Heart right ventricle (tissue), 16 donors: ENCODE results near the gene AOX1. TPM values are rescaled to one million over a fixed set of nuclear protein-coding genes. Genes with fewer than 3 reads are reported as not detected.

Experiments used
- ATAC-seq, 8 donors: fragments of 200-7000 bp; cut with Tn5 transposase; one replicate each; pipeline ENCODE4 v1.9.1; 2020; ENCODE audit warnings: mild to moderate bottlenecking in 8 of 8, moderate library complexity in 8 of 8, moderate number of reproducible peaks in 1 of 8
- DNase-seq, 2 donors: peaks; one replicate each; pipeline ENCODE4 v3.0.0-alpha.2; 2020
- H3K27ac ChIP-seq, 10 donors: fragments of 200-600 bp; sonication (generic) in 2 of 10; one replicate each; pipeline versions ENCODE4 v1.5.0 to v1.8.0; 2020 to 2022; ENCODE audit warnings: mild to moderate bottlenecking in 3 of 10
- H3K27me3 ChIP-seq, 7 donors: fragments of 200-600 bp; one replicate each; pipeline ENCODE4 v1.8.0; 2021 to 2022; ENCODE audit warnings: mild to moderate bottlenecking in 2 of 7
- H3K36me3 ChIP-seq, 9 donors: fragments of 200-600 bp; sonication (generic) in 1 of 9; one replicate each; pipeline versions ENCODE4 v1.5.0 to v1.8.0; 2020 to 2022; ENCODE audit warnings: mild to moderate bottlenecking in 2 of 9
- H3K4me1 ChIP-seq, 9 donors: fragments of 200-600 bp; sonication (generic) in 1 of 9; one replicate each; pipeline versions ENCODE4 v1.5.0 to v1.8.0; 2020 to 2022; ENCODE audit warnings: mild to moderate bottlenecking in 4 of 9
- H3K4me3 ChIP-seq, 10 donors: fragments of 200-600 bp; sonication (generic) in 2 of 10; one replicate each; pipeline versions ENCODE4 v1.5.0 to v1.8.0; 2020 to 2022; ENCODE audit warnings: mild to moderate bottlenecking in 7 of 10, moderate library complexity in 2 of 10
- H3K9me3 ChIP-seq, 11 donors: fragments of 200-600 bp in 10 of 11; sonication (generic) in 2 of 11; one replicate each; pipeline versions ENCODE4 v1.5.0 to v1.8.0; 2013 to 2022; ENCODE audit warnings: mild to moderate bottlenecking in 2 of 11, control low read depth in 1 of 11, moderate library complexity in 1 of 11
- CTCF ChIP-seq, 9 donors: fragments of 200-600 bp; sonication (generic) in 2 of 9; IDR thresholded peaks; one replicate each; pipeline versions ENCODE4 v1.5.0 to v1.8.0; 2021 to 2022; ENCODE audit warnings: antibody characterized with exemption in 9 of 9, mild to moderate bottlenecking in 5 of 9, moderate library complexity in 1 of 9
- WGBS, 2 donors: extraction: QIAGEN DNeasy Blood & Tissue Kit; methylation state at CpG; one replicate each; pipeline ENCODE4 v1.1.7; 2013; ENCODE audit warnings: inconsistent platforms in 1 of 2; 5-methylcytosine and 5-hydroxymethylcytosine counted together
- intact Hi-C, 10 donors: fragments of 100-400 bp; cut with DNase I; formaldehyde crosslinking; loops; one replicate each; pipeline versions ENCODE4 v1.11.1 to v1.14.2; 2022
- polyA plus RNA-seq, 2 donors: library from polyadenylated mRNA; stranded (reverse); fragments of 200-250 nt; gene quantifications; one replicate each; pipeline ENCODE4 v1.2.3, GENCODE V29; 2013
- total RNA-seq, 10 donors: library from RNA; stranded (reverse); fragmentation: NEBNext Ultra II Directional in 3 of 10; extraction: Animal tissue kit (Norgen Biotek cat#: 25700) in 3 of 10; gene quantifications; one replicate each; pipeline versions ENCODE4 v1.2.1 to v1.2.4, GENCODE V29; 2021 to 2023
- donor health status: Arrhythmogenic right ventricular cardiomyopathy.
- donor health status: ischemic (EF 13 %, LVEDD 7.1; RV severe dilation, severe dysfunction).
- donor health status: healthy with polysubstance abuse.
- donor health status: DM: no; HTN: yes; CAD: no.
- donor health status: DM: no; HTN: no; CAD: no.
- donor health status: ischemic (EF 25% LVEDD 6.9; RV normal size, moderate dysfunction).
- donor health status: ischemic (EF 25% LVEDD 5.7; RV mildly dilated, moderate dysfunction).
- donor health status: healthy.
- donor health status: DM: yes; HTN: yes; CAD: no.
- donor health status: Ischemic cardiomyopathy.
- donor health status: ischemic (EF 35%, LVEDD 5.7; RV mildly dilated, moderate dysfunction).
- donor health status: nonischemic (EF 11% LVEDD 7.7; RV severe dilation, severe dysfunction).
- donor health status: DM: yes; HTN: yes; CAD: no.
- donor health status: PGD.
- donor health status: ischemic (EF 29% LVEDD 5.4; RV normal size, mild dysfunction).
- donor health status: nonischemic (EF 23%, LVEDD 6.1; RV moderate dilation, normal function).

Gene AOX1
- total and polyA plus RNA-seq, 12 donors, result 0.72 to 22.3 (median 2.6) TPM

GRCh38 chr2:200615247-200615646 lies 29.4 kb downstream of the AOX1 start:
- Histone ChIP-seq H3K36me3 (no peaks in the 10 kb centered on the region), H3K27me3 (no peaks in the 10 kb centered on the region), H3K27ac (no peak overlapping the region), H3K4me1 (peaks cover 0 to 14% (median 0%) of the 10 kb centered on the region in 9 donors), H3K9me3 (no peaks in the 10 kb centered on the region), H3K4me3 (no peak overlapping the region)
- intact Hi-C loops, result no loop called here
- WGBS, 2 donors, result 80 to 84% methylated on average over 1 of the region's 1 CpG
- no peak for TF ChIP-seq CTCF (IDR thresholded peaks at IDR 0.05)
- DNase-seq, result no peak
- ATAC-seq, result peak in 1 of 8 donors; percentile 70

- H3K4me3 ChIP-seq, result no peak overlapping the region
- H3K36me3 ChIP-seq, result no peaks in the 10 kb centered on the region
- DNase-seq (no peak), ATAC-seq (no peak)
- intact Hi-C loops, result no loop called here
- peaks cover 0 to 14% (median 0%) of the 10 kb centered on the region in 9 donors for H3K4me1 ChIP-seq
- 86 to 95% methylated on average over 5 of the region's 5 CpGs for WGBS, 2 donors
- H3K27ac ChIP-seq, result peak overlapping the region in 1 of 10 donors; percentile 33
- TF ChIP-seq CTCF (IDR thresholded peaks at IDR 0.05), result no peak
- H3K27me3 ChIP-seq, result no peaks in the 10 kb centered on the region
- no peaks in the 10 kb centered on the region for H3K9me3 ChIP-seq
Observed at GRCh38 chr2:200616193-200616592, 30.4 kb downstream of the AOX1 start.

GRCh38 chr2:200616656-200617055 lies 30.8 kb downstream of the AOX1 start:
- Histone ChIP-seq H3K36me3 (no peaks in the 10 kb centered on the region), H3K27ac (peak overlapping the region in 1 of 10 donors; percentile 33), H3K9me3 (no peaks in the 10 kb centered on the region), H3K4me1 (peaks cover 0 to 14% (median 0%) of the 10 kb centered on the region in 9 donors), H3K4me3 (no peak overlapping the region), H3K27me3 (no peaks in the 10 kb centered on the region)
- 79 to 90% methylated on average over 4 of the region's 4 CpGs for WGBS, 2 donors
- intact Hi-C loops, result no loop called here
- TF ChIP-seq CTCF (IDR thresholded peaks at IDR 0.05), result no peak
- DNase-seq (no peak), ATAC-seq (no peak)

GRCh38 chr2:200617156-200618053 lies 31.6 kb downstream of the AOX1 start:
- no peaks in the 10 kb centered on the region for H3K27me3 ChIP-seq
- peaks cover 0 to 14% (median 0%) of the 10 kb centered on the region in 9 donors for H3K4me1 ChIP-seq
- no peaks in the 10 kb centered on the region for H3K9me3 ChIP-seq
- no peaks in the 10 kb centered on the region for H3K36me3 ChIP-seq
- H3K4me3 ChIP-seq, result no peak overlapping the region
- no peak for DNase-seq
- H3K27ac ChIP-seq, result no peak overlapping the region
- intact Hi-C loops, result no loop called here
- ATAC-seq, result no peak
- TF ChIP-seq CTCF (IDR thresholded peaks at IDR 0.05), result no peak
- WGBS, 2 donors, result 50 to 63% methylated on average over 6 of the region's 6 CpGs
